ENCODE results near the gene PNKP.

DNA sequence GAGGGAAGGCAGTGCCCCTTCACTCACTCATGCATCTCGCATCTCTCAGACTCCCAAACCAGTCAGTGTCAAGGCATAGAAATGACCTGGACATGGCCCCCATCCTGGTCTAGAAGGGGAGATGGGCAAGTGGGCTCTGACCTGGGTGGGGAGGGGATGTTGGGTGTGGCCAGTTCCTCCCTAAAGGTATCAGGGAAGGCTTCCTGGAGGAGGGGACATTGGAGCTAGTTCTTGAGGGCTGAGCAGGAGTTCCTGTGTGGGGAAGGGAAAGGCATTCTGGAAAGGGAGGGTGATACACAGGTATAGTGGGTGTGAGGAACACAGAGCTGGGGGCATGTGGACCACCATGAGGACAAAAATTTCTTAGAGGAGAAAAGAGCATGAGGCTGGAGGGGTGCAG, 25.3 kb upstream of the PNKP start:
- TF ChIP-seq NFATC4 (CRISPR knock-in tag; IDR thresholded peaks at IDR 0.05): no peak
- TF ChIP-seq, protein P1, sequence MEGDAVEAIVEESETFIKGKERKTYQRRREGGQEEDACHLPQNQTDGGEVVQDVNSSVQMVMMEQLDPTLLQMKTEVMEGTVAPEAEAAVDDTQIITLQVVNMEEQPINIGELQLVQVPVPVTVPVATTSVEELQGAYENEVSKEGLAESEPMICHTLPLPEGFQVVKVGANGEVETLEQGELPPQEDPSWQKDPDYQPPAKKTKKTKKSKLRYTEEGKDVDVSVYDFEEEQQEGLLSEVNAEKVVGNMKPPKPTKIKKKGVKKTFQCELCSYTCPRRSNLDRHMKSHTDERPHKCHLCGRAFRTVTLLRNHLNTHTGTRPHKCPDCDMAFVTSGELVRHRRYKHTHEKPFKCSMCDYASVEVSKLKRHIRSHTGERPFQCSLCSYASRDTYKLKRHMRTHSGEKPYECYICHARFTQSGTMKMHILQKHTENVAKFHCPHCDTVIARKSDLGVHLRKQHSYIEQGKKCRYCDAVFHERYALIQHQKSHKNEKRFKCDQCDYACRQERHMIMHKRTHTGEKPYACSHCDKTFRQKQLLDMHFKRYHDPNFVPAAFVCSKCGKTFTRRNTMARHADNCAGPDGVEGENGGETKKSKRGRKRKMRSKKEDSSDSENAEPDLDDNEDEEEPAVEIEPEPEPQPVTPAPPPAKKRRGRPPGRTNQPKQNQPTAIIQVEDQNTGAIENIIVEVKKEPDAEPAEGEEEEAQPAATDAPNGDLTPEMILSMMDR (IDR thresholded peaks at IDR 0.05): no peak
- TF ChIP-seq, protein P2, sequence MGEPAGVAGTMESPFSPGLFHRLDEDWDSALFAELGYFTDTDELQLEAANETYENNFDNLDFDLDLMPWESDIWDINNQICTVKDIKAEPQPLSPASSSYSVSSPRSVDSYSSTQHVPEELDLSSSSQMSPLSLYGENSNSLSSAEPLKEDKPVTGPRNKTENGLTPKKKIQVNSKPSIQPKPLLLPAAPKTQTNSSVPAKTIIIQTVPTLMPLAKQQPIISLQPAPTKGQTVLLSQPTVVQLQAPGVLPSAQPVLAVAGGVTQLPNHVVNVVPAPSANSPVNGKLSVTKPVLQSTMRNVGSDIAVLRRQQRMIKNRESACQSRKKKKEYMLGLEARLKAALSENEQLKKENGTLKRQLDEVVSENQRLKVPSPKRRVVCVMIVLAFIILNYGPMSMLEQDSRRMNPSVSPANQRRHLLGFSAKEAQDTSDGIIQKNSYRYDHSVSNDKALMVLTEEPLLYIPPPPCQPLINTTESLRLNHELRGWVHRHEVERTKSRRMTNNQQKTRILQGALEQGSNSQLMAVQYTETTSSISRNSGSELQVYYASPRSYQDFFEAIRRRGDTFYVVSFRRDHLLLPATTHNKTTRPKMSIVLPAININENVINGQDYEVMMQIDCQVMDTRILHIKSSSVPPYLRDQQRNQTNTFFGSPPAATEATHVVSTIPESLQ (CRISPR knock-in tag; IDR thresholded peaks at IDR 0.05): no peak
- TF ChIP-seq, protein P3, sequence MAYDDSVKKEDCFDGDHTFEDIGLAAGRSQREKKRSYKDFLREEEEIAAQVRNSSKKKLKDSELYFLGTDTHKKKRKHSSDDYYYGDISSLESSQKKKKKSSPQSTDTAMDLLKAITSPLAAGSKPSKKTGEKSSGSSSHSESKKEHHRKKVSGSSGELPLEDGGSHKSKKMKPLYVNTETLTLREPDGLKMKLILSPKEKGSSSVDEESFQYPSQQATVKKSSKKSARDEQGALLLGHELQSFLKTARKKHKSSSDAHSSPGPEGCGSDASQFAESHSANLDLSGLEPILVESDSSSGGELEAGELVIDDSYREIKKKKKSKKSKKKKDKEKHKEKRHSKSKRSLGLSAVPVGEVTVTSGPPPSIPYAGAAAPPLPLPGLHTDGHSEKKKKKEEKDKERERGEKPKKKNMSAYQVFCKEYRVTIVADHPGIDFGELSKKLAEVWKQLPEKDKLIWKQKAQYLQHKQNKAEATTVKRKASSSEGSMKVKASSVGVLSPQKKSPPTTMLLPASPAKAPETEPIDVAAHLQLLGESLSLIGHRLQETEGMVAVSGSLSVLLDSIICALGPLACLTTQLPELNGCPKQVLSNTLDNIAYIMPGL (CRISPR knock-in tag; IDR thresholded peaks at IDR 0.05): no peak
- TF ChIP-seq, protein P4, sequence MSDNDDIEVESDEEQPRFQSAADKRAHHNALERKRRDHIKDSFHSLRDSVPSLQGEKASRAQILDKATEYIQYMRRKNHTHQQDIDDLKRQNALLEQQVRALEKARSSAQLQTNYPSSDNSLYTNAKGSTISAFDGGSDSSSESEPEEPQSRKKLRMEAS (CRISPR knock-in tag; IDR thresholded peaks at IDR 0.05): no peak
- no peak for TF ChIP-seq NR3C1 (CRISPR knock-in tag; conservative IDR thresholded peaks at IDR 0.05; ENCODE audit: low read depth)
- TF ChIP-seq, protein P5, sequence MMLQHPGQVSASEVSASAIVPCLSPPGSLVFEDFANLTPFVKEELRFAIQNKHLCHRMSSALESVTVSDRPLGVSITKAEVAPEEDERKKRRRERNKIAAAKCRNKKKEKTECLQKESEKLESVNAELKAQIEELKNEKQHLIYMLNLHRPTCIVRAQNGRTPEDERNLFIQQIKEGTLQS (CRISPR knock-in tag; conservative IDR thresholded peaks at IDR 0.05): no peak
- TF ChIP-seq IRF2 (CRISPR knock-in tag; IDR thresholded peaks at IDR 0.05; ENCODE audit: borderline replicate concordance, low read depth): no peak
- TF ChIP-seq ZNF423 (CRISPR knock-in tag; IDR thresholded peaks at IDR 0.05): no peak
